Kidney epithelial cell (primary cell): ENCODE data around the gene NBEAL2. TPM values are rescaled to one million over a fixed set of nuclear protein-coding genes. Genes with fewer than 3 reads are reported as not detected.
"Not testable (repeated sequence)": the region's sequence is repeated elsewhere in the genome, so short reads cannot be mapped to it uniquely, and the experiment has no call there.

Experiments
- DNase-seq: peaks from one replicate; pipeline ENCODE4 v3.0.0-alpha.2; 2010; ENCODE audit warnings: low read depth
- H3K27me3 ChIP-seq: 2 replicates; pipeline ENCODE4 v1.6.0; 2011; ENCODE audit warnings: low read length; ENCODE audit not compliant: control insufficient read depth, insufficient read depth
- H3K36me3 ChIP-seq: 2 replicates; pipeline ENCODE4 v1.5.1; 2011; ENCODE audit warnings: low read length; ENCODE audit not compliant: control insufficient read depth, insufficient read depth
- H3K4me3 ChIP-seq: 2 replicates; pipeline ENCODE4 v1.5.1; 2011; ENCODE audit warnings: low read depth, mild to moderate bottlenecking, control low read depth, low read length
- total RNA-seq: library from RNA; depleted of rRNA; stranded (reverse); fragments of >200 nt; gene quantifications from 2 replicates; pipeline ENCODE4 v1.2.3, GENCODE V29; 2015
- TF ChIP-seq, protein P1 (sequence below): IDR thresholded peaks from 2 replicates; pipeline ENCODE4 v1.5.1; 2011; ENCODE audit warnings: mild to moderate bottlenecking, moderate library complexity, low read length, control low read depth, inconsistent platforms; ENCODE audit not compliant: insufficient read depth, poor library complexity, severe bottlenecking

The NBEAL2 gene
- total RNA-seq, 1 donor from 2014 or later = 37.5 TPM

DNA sequence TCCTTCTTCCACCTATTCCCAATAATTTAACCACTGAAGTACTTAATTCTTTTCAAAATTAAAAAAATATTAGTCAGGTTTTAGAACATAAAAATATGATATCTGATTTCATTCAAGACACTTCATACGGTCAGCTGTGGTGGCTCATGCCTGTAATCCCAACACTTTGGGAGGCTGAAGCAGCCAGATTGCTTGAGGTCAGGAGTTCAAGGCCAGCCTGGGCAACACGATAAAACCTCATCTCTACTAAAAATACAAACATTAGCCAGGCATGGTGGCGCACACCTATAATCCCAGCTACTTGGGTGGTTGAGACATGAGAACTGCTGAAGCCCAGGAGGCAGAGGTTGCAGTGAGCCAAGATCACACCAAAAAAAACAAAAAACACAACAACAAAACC, 56.7 kb downstream of the NBEAL2 start:
- Histone ChIP-seq H3K27me3 (no peaks in the 10 kb centered on the region), H3K36me3 (peaks cover 5% of the 10 kb centered on the region), H3K4me3 (no peak overlapping the region)
- no peak for DNase-seq
- TF ChIP-seq, protein P1, sequence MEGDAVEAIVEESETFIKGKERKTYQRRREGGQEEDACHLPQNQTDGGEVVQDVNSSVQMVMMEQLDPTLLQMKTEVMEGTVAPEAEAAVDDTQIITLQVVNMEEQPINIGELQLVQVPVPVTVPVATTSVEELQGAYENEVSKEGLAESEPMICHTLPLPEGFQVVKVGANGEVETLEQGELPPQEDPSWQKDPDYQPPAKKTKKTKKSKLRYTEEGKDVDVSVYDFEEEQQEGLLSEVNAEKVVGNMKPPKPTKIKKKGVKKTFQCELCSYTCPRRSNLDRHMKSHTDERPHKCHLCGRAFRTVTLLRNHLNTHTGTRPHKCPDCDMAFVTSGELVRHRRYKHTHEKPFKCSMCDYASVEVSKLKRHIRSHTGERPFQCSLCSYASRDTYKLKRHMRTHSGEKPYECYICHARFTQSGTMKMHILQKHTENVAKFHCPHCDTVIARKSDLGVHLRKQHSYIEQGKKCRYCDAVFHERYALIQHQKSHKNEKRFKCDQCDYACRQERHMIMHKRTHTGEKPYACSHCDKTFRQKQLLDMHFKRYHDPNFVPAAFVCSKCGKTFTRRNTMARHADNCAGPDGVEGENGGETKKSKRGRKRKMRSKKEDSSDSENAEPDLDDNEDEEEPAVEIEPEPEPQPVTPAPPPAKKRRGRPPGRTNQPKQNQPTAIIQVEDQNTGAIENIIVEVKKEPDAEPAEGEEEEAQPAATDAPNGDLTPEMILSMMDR = no peak

DNA sequence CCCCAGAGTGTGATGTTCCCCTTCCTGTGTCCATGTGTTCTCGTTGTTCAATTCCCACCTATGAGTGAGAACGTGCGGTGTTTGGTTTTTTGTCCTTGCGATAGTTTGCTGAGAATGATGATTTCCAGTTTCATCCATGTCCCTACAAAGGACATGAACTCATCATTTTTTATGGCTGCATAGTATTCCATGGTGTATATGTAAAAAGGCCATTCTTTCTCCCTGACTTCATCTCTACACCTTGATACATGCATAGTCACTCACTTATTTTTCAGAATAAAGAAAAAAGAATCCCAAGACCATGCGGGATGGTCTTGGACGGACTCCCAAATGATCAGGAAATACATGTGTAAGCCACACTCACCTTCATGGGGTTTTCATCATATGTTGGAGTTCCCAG, 57.8 kb downstream of the NBEAL2 start:
- H3K4me3 ChIP-seq, DNase-seq, H3K27me3 ChIP-seq, H3K36me3 ChIP-seq: not testable (repeated sequence)

DNA sequence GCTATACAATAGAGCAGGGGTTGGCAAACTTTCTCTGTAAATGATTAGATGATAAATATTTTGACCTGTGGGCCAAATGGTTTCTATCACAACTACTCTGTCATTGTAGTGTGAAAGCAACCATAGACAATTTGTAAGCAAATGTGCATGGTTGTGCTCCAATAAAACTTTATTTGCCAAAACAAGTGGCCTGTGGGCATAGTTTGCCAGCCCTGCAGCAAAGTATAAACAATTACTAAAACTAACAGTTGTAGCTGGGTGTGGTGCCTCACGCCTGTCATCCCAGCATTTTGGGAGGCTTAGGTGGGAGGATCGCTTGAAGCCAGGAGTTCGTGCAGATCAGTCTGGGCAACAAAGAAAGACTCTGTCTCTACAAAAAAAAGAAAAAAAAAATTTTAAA, 61.6 kb downstream of the NBEAL2 start:
- Histone ChIP-seq H3K27me3 (no peaks in the 10 kb centered on the region), H3K4me3 (no peak overlapping the region), H3K36me3 (peaks cover 3% of the 10 kb centered on the region)
- no peak for DNase-seq
- TF ChIP-seq, protein P1 = no peak

DNA sequence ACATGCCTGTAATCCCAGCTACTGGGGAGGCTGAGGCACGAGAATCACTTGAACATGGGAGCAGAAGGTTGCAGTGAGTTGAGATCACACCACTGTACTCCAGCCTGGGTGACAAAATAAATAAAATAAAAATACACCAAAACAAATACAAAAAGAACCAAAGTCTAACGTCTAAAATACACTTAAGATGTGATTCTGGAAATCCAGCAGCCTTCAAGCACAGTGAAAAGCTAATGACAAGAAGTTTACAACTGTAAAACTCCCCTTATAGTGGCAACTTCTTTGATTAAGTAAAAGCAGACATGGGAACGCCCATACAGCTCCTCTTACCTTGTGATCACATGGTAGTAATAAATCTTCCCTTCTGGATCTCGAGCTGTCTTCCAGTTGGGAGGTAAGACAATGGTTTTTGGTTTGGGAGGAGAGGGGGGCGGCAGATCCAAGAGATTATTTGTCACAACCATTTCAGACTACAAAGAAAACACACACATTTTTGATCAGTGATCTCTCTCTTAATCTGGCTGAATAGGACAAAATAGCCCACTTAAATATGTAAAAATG, 62.8 kb downstream of the NBEAL2 start:
- H3K27me3 ChIP-seq = no peaks in the 10 kb centered on the region
- TF ChIP-seq, protein P1 = no peak
- no peak for DNase-seq
- H3K4me3 ChIP-seq = no peak overlapping the region
- peaks cover 2% of the 10 kb centered on the region for H3K36me3 ChIP-seq

DNA sequence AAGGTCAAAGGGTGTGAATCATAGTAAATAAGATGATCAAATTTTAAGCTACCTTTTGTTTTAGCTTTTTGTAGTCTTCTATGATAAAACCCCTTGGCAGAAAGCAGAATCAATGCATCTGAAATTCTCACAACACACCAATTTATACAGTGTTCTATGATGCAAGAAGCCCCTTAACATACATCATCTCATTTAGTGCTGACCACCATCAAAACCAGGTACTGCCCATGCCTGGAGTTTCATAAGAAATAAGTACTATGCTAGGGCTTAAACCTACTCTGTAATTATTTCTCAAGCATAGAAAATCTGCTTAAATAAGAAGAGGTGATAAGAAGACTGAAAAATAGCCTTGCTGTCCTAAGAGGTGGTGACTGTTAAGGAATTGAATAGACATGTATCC, 67.6 kb downstream of the NBEAL2 start:
- no peaks in the 10 kb centered on the region for H3K27me3 ChIP-seq
- H3K36me3 ChIP-seq = no peaks in the 10 kb centered on the region
- TF ChIP-seq, protein P1 = no peak
- no peak overlapping the region for H3K4me3 ChIP-seq
- DNase-seq = no peak

DNA sequence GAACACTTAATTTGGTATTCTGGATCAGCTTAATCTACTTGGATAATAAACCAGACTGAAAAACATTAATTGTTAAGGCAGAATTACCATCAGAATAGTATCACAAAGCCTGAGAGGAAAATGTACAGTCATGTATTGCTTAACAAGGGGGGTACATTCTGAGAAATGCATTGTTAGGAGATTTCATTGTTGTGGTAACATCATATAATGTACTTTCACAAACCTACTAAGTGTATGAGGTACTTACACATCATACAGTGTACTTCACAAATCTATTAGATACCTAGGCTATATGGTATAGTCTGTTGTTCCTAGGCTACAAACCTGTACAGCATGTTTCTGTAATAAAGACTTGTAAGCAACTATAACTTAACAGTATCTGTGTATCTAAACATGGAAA, 68.2 kb downstream of the NBEAL2 start:
- H3K4me3 ChIP-seq = no peak overlapping the region
- no peaks in the 10 kb centered on the region for H3K36me3 ChIP-seq
- TF ChIP-seq, protein P1 = no peak
- DNase-seq = no peak
- H3K27me3 ChIP-seq = no peaks in the 10 kb centered on the region
